Esophagus squamous epithelium (tissue), 5 donors: Measurements from ENCODE around the gene SSH2. TPM values are rescaled to one million over a fixed set of nuclear protein-coding genes. Genes with fewer than 3 reads are reported as not detected.
A peak's percentile ranks its signal among the peaks of the same experiment; 100 is the strongest.

Experiments used
- DNase-seq: peaks from one replicate; lab custom pipeline; 2025; lab: John Stamatoyannopoulos, UW
- H3K27ac ChIP-seq, 4 donors: fragments of 200-600 bp; sonication (generic); one replicate each; pipeline ENCODE4 v1.5.1; 2016 to 2019; ENCODE audit warnings: mild to moderate bottlenecking in 1 of 4
- H3K27me3 ChIP-seq, 4 donors: fragments of 200-600 bp; sonication (generic); 1 replicate in 3 of 4; 2 replicates in 1 of 4; pipeline versions ENCODE4 v1.5.1 to v1.6.0; 2017 to 2021; ENCODE audit warnings: antibody characterized with exemption in 1 of 4
- H3K36me3 ChIP-seq, 3 donors: fragments of 200-600 bp; sonication (generic); one replicate each; pipeline ENCODE4 v1.5.1; 2016 to 2019
- H3K4me1 ChIP-seq, 3 donors: fragments of 200-600 bp; sonication (generic); one replicate each; pipeline ENCODE4 v1.5.1; 2017 to 2019
- H3K4me3 ChIP-seq, 4 donors: fragments of 200-600 bp; sonication (generic); 1 replicate in 3 of 4; 2 replicates in 1 of 4; pipeline ENCODE4 v1.5.1; 2016 to 2019; ENCODE audit warnings: mild to moderate bottlenecking in 2 of 4, moderate library complexity in 1 of 4
- H3K9me3 ChIP-seq, 3 donors: fragments of 200-600 bp; sonication (generic); one replicate each; pipeline ENCODE4 v1.5.1; 2016 to 2019
- POLR2A ChIP-seq, 4 donors: fragments of 450-650 bp; IDR thresholded peaks; one replicate each; pipeline ENCODE4 v1.6.1; 2017; ENCODE audit warnings: antibody characterized with exemption in 4 of 4, mild to moderate bottlenecking in 4 of 4, moderate library complexity in 3 of 4
- WGBS, 2 donors: methylation state at CpG; one replicate each; pipeline ENCODE4 v1.1.5; 2018; 5-methylcytosine and 5-hydroxymethylcytosine counted together
- intact Hi-C: fragments of 100-400 bp; cut with DNase I; formaldehyde crosslinking; loops from one replicate; pipeline ENCODE4 v1.15.0; 2022
- total RNA-seq, 4 donors: library from RNA; depleted of rRNA; stranded (reverse); fragments of >200 nt; gene quantifications; one replicate each; pipeline ENCODE4 v1.1.0, GENCODE V29; 2016
- TF ChIP-seq, protein P1 (sequence below), 6 experiments: fragments of 450-650 bp in 4 of 6; fragments of 200-600 bp in 2 of 6; sonication (generic) in 2 of 6; IDR thresholded peaks; one replicate each; pipeline ENCODE4 v1.5.1; 2016 to 2019; ENCODE audit warnings: antibody characterized with exemption in 6 of 6, mild to moderate bottlenecking in 4 of 6, moderate library complexity in 4 of 6
- donor health status: DM: yes; HTN: yes; CAD: no.

SSH2 gene
- total RNA-seq, 4 donors from 2014 or later = 9.4 to 29.4 (median 13.2) TPM

DNA sequence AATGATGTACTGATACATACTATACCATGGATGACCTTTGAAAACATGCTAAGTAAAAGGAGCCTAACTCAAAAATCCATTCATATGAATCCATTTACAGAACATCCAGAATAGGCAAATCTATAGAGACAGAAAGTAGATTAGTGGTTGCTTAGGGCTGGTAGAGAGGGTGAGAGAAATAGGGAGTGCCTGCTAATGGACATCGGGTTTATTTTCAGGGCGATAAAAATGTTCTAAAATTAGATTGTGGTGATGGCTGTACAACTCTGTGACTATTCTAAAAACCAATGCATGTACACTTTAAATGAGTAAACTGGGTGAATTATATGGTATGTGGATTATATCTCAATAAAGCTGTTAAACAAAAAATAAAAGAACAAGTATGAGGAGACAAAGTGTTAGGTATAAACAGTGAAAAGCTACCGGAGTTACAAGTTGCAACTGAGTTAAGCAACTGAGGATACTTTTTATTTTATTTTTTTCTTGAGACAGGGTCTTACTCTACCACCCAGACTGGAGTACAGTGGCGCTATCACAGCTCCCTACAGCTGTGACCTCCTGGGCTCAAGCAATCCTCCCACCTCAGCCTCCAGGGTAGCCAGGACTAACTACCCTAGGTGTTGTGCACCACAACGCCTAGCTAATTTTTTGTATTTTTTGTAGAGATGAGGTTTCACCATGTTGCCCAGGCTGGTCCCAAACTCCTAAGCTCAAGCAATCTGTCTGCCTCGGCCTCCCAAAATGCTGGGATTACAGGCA, 231.8 kb downstream of the SSH2 start:
- Histone ChIP-seq H3K9me3 (no peaks in the 10 kb centered on the region), H3K4me1 (peaks cover 0 to 18% (median 7%) of the 10 kb centered on the region in 3 donors), H3K4me3 (no peak overlapping the region), H3K36me3 (peaks cover 0 to 46% (median 0%) of the 10 kb centered on the region in 3 donors), H3K27me3 (no peaks in the 10 kb centered on the region), H3K27ac (no peak overlapping the region)
- 83 to 86% methylated on average over 6 of the region's 6 CpGs for WGBS, 2 donors
- DNase-seq = no peak
- TF ChIP-seq, protein P1, sequence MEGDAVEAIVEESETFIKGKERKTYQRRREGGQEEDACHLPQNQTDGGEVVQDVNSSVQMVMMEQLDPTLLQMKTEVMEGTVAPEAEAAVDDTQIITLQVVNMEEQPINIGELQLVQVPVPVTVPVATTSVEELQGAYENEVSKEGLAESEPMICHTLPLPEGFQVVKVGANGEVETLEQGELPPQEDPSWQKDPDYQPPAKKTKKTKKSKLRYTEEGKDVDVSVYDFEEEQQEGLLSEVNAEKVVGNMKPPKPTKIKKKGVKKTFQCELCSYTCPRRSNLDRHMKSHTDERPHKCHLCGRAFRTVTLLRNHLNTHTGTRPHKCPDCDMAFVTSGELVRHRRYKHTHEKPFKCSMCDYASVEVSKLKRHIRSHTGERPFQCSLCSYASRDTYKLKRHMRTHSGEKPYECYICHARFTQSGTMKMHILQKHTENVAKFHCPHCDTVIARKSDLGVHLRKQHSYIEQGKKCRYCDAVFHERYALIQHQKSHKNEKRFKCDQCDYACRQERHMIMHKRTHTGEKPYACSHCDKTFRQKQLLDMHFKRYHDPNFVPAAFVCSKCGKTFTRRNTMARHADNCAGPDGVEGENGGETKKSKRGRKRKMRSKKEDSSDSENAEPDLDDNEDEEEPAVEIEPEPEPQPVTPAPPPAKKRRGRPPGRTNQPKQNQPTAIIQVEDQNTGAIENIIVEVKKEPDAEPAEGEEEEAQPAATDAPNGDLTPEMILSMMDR (IDR thresholded peaks at IDR 0.05) = no peak
- no peak for TF ChIP-seq POLR2A (IDR thresholded peaks at IDR 0.05)
- intact Hi-C loops = no loop called here

DNA sequence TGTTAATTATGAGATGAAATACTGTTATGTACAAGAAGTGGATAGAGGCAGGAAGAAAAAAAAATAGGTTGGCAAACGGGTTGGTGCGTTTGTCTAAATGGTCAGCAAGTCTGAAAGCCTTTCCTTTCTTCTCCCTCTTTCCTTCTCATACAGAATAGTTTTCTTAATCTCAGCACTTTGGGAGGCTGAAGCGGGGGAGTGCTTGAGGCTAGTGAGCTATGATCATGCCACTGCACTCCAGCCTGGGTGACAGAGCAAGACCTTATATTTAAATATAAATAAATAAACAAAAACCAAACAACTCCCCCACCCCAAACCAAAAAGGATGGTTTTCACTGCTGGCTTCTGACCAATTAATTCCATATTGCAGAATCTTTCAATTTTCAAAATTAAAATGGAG, 232.7 kb downstream of the SSH2 start:
- no peak for DNase-seq
- Histone ChIP-seq H3K27ac (no peak overlapping the region), H3K36me3 (peaks cover 0 to 37% (median 0%) of the 10 kb centered on the region in 3 donors), H3K4me1 (peaks cover 0 to 26% (median 7%) of the 10 kb centered on the region in 3 donors), H3K4me3 (no peak overlapping the region), H3K27me3 (no peaks in the 10 kb centered on the region), H3K9me3 (no peaks in the 10 kb centered on the region)
- intact Hi-C loops = no loop called here
- 80 to 83% methylated on average over 3 of the region's 3 CpGs for WGBS, 2 donors
- TF ChIP-seq POLR2A (IDR thresholded peaks at IDR 0.05) = no peak
- TF ChIP-seq, protein P1 (IDR thresholded peaks at IDR 0.05) = no peak

DNA sequence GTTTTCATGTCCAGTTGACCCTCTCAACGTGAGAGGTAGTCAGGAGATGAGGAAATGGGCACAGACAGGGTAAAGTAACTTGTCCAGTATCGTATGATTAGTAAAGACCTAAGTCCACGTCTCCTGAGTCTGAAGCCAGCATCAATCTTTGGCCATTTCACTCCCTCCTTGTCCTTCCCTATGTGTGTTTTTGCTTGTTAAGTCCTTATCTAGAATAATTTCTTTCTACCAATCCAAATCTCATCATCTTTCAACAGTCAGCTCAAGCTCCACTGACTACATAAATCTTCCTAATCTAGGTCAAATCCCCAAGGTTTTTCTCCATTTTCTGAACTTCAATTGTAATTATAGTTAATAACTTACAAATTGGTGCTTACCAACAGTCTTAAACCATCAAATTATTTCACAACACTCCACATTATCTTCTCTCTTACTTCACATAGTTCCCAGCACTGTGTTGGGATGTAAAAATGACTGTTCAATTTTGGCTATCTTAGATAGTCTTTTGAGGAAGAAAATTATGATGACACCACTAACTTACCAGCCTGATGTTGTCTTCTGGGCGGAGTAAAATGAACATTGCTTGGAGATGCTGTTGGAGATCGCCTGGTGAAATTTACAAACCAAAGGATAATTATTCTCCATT, 235.0 kb downstream of the SSH2 start:
- no peak overlapping the region for H3K4me3 ChIP-seq
- no peak overlapping the region for H3K27ac ChIP-seq
- DNase-seq = no peak
- TF ChIP-seq POLR2A (IDR thresholded peaks at IDR 0.05) = no peak
- TF ChIP-seq, protein P1 (IDR thresholded peaks at IDR 0.05) = no peak
- 85 to 89% methylated on average over 5 of the region's 5 CpGs for WGBS, 2 donors
- no peaks in the 10 kb centered on the region for H3K9me3 ChIP-seq
- H3K36me3 ChIP-seq = peaks cover 0 to 18% (median 0%) of the 10 kb centered on the region in 3 donors
- no peaks in the 10 kb centered on the region for H3K27me3 ChIP-seq
- intact Hi-C loops = no loop called here
- peaks cover 0 to 35% (median 7%) of the 10 kb centered on the region in 3 donors for H3K4me1 ChIP-seq

DNA sequence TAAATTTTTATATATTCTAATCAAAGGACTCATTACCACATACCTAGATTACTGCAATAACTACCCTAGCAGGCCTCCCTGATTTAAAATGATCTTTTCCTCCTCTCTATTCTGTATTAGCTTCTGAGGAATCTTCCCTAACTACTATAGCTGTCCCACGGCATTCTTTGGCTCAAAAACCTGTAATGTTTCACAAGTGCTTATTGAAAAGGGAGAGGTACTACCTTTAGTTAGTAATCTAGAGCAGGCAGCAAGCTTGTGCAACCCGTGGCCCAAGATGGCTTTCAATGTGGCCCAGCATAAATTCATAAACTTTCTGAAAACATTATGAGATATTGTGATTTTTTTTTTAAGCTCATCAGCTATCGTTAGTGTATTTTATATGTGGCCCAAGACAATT, 236.3 kb downstream of the SSH2 start:
- Histone ChIP-seq H3K27ac (peak overlapping the region in 2 of 4 donors; percentile 3 to 21), H3K4me3 (no peak overlapping the region), H3K4me1 (peaks cover 0 to 24% (median 0%) of the 10 kb centered on the region in 3 donors), H3K27me3 (no peaks in the 10 kb centered on the region), H3K36me3 (peaks cover 0 to 26% (median 0%) of the 10 kb centered on the region in 3 donors), H3K9me3 (no peaks in the 10 kb centered on the region)
- DNase-seq = no peak
- intact Hi-C loops = no loop called here
- TF ChIP-seq, protein P1 (IDR thresholded peaks at IDR 0.05) = no peak
- TF ChIP-seq POLR2A (IDR thresholded peaks at IDR 0.05) = no peak
- 71 to 75% methylated on average over 3 of the region's 3 CpGs for WGBS, 2 donors

DNA sequence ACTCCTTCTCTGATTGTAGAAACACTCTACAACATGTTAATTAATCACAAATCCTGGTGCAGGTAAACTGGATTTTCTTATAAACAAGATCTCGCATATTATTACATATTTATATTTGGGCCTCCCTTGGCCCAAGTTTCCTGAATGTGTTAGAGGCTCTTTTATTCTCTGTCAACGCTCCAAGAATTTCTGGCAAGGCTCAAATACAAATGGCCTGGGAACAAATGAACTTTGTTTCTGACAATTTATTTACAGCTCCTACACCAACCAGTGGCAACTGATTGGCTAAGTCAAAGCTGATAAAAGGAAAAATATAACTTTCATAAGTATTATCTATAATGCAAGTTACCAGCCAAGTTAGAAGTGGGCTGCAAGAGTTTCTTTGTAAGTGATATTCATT, 242.4 kb downstream of the SSH2 start:
- WGBS, 2 donors = 56 to 73% methylated on average over 2 of the region's 2 CpGs
- Histone ChIP-seq H3K27me3 (no peaks in the 10 kb centered on the region), H3K4me3 (no peak overlapping the region), H3K36me3 (peaks cover 0 to 32% (median 0%) of the 10 kb centered on the region in 3 donors), H3K9me3 (no peaks in the 10 kb centered on the region), H3K27ac (peak overlapping the region in 1 of 4 donors; percentile 4), H3K4me1 (peaks cover 0 to 36% (median 7%) of the 10 kb centered on the region in 3 donors)
- TF ChIP-seq, protein P1 (IDR thresholded peaks at IDR 0.05) = no peak
- no peak for TF ChIP-seq POLR2A (IDR thresholded peaks at IDR 0.05)
- no peak for DNase-seq
- intact Hi-C loops = no loop called here
